GM23338 (cell line): Measurements from ENCODE around the gene TTC13. TPM values are rescaled to one million over a fixed set of nuclear protein-coding genes. Genes with fewer than 3 reads are reported as not detected.

Source experiments
- ATAC-seq: fragments of 200-7000 bp; cut with Tn5 transposase; 3 replicates; pipeline ENCODE4 v1.9.1; 2020
- DNase-seq: peaks from one replicate; pipeline ENCODE4 v3.0.0-alpha.2; 2015; ENCODE audit warnings: low spot score
- H2AFZ ChIP-seq: fragments of 200-600 bp; sonication (generic); 2 replicates; pipeline ENCODE4 v1.8.0; 2016; ENCODE audit warnings: antibody characterized with exemption, mild to moderate bottlenecking, moderate library complexity
- H3F3A ChIP-seq: fragments of 200-600 bp; sonication (generic); replicated peaks from 2 replicates; pipeline ENCODE4 v1.8.0; 2017; ENCODE audit warnings: antibody characterized with exemption, mixed run types, low read depth
- H3K27ac ChIP-seq: fragments of 200-600 bp; sonication (generic); 2 replicates; pipeline ENCODE4 v1.6.1; 2016; ENCODE audit warnings: low read depth
- H3K27me3 ChIP-seq: fragments of 200-600 bp; sonication (generic); 2 replicates; pipeline ENCODE4 v1.8.0; 2016; ENCODE audit warnings: mild to moderate bottlenecking, mixed run types, moderate library complexity; ENCODE audit not compliant: insufficient read depth
- H3K36me3 ChIP-seq: fragments of 200-600 bp; sonication (generic); 2 replicates; pipeline ENCODE4 v1.8.0; 2016; ENCODE audit warnings: mild to moderate bottlenecking; ENCODE audit not compliant: insufficient read depth
- H3K4me1 ChIP-seq: fragments of 200-600 bp; sonication (generic); 2 replicates; pipeline ENCODE4 v1.8.0; 2016; ENCODE audit warnings: mild to moderate bottlenecking, moderate library complexity; ENCODE audit not compliant: insufficient read depth
- H3K4me2 ChIP-seq: fragments of 200-600 bp; sonication (generic); 2 replicates; pipeline ENCODE4 v1.7.1; 2017; ENCODE audit warnings: mixed run types
- H3K4me3 ChIP-seq: fragments of 200-600 bp; sonication (generic); 2 replicates; pipeline ENCODE4 v1.6.1; 2016; ENCODE audit warnings: mixed run types
- H3K79me2 ChIP-seq: fragments of 200-600 bp; sonication (generic); replicated peaks from 2 replicates; pipeline ENCODE4 v1.8.0; 2017; ENCODE audit warnings: mild to moderate bottlenecking; ENCODE audit not compliant: insufficient read depth
- H3K9me2 ChIP-seq: fragments of 200-600 bp; sonication (generic); 2 replicates; pipeline ENCODE4 v1.8.0; 2017; ENCODE audit not compliant: insufficient read depth
- H4K20me1 ChIP-seq: fragments of 200-600 bp; sonication (generic); replicated peaks from 2 replicates; pipeline ENCODE4 v1.8.0; 2017; ENCODE audit warnings: mild to moderate bottlenecking; ENCODE audit not compliant: insufficient read depth
- H3K27ac Mint-ChIP-seq: 2 replicates; pipeline ENCODE4 v1.8.0; 2020; ENCODE audit warnings: inconsistent platforms, mild to moderate bottlenecking, moderate library complexity, mixed read lengths
- H3K27me3 Mint-ChIP-seq: 3 replicates; pipeline ENCODE4 v1.8.0; 2022; ENCODE audit warnings: low read depth, mild to moderate bottlenecking, moderate library complexity, mixed read lengths, inconsistent platforms; ENCODE audit not compliant: insufficient read depth, poor library complexity
- H3K36me3 Mint-ChIP-seq: 3 replicates; pipeline ENCODE4 v1.8.0; 2021; ENCODE audit warnings: low read depth, mild to moderate bottlenecking, inconsistent platforms, moderate library complexity, mixed read lengths
- H3K4me1 Mint-ChIP-seq: 3 replicates; pipeline ENCODE4 v1.8.0; 2020; ENCODE audit warnings: mild to moderate bottlenecking, inconsistent platforms, mixed read lengths
- H3K4me3 Mint-ChIP-seq: 3 replicates; pipeline ENCODE4 v1.8.0; 2021; ENCODE audit warnings: moderate library complexity, mild to moderate bottlenecking, inconsistent platforms, mixed read lengths
- H3K9me3 Mint-ChIP-seq: 3 replicates; pipeline ENCODE4 v1.8.0; 2020; ENCODE audit warnings: moderate library complexity, mild to moderate bottlenecking, inconsistent platforms, mixed read lengths
- CREB1 ChIP-seq: fragments of 250-450 bp; sonication (Bioruptor Pico); IDR thresholded peaks from 2 replicates; pipeline ENCODE4 v1.5.0; 2020; ENCODE audit warnings: low read depth, mild to moderate bottlenecking, moderate library complexity
- CTCF ChIP-seq, 2 experiments: fragments of 200-600 bp in 1 of 2; sonication (generic) in 1 of 2; conservative IDR thresholded peaks; 2 replicates each; pipeline versions ENCODE4 v1.5.1 to v1.6.1; 2016 to 2017; ENCODE audit warnings: antibody characterized with exemption in 2 of 2, low read depth in 2 of 2, mild to moderate bottlenecking in 2 of 2, moderate library complexity in 1 of 2
- EZH2 ChIP-seq: fragments of 200-600 bp; sonication (generic); IDR thresholded peaks from one replicate; pipeline ENCODE4 v1.8.0; 2017; ENCODE audit warnings: antibody characterized with exemption, mild to moderate bottlenecking, low read depth; ENCODE audit not compliant: unreplicated experiment
- EZH2phosphoT487 ChIP-seq: fragments of 200-600 bp; sonication (generic); IDR thresholded peaks from one replicate; pipeline ENCODE4 v1.8.1; 2018; ENCODE audit warnings: antibody characterized with exemption; ENCODE audit not compliant: unreplicated experiment
- JUNB ChIP-seq: IDR thresholded peaks from one replicate; pipeline ENCODE4 v1.6.1; 2016; ENCODE audit warnings: antibody characterized with exemption; ENCODE audit not compliant: unreplicated experiment
- NANOG ChIP-seq: IDR thresholded peaks from 2 replicates; pipeline ENCODE4 v1.6.1; 2016; ENCODE audit warnings: antibody characterized with exemption, borderline replicate concordance
- POLR2AphosphoS5 ChIP-seq: IDR thresholded peaks from 2 replicates; pipeline ENCODE4 v1.6.1; 2016; ENCODE audit warnings: antibody characterized with exemption, low read depth
- STAT1 ChIP-seq: IDR thresholded peaks from one replicate; pipeline ENCODE4 v1.6.1; 2016; ENCODE audit warnings: antibody characterized with exemption; ENCODE audit not compliant: unreplicated experiment
- ZNF114 ChIP-seq: fragments of 250-450 bp; sonication (Bioruptor Pico); IDR thresholded peaks from 2 replicates; pipeline ENCODE4 v1.5.0; 2020; ENCODE audit warnings: mild to moderate bottlenecking, moderate library complexity
- ZNF331 ChIP-seq: fragments of 250-450 bp; sonication (Bioruptor Pico); IDR thresholded peaks from 2 replicates; pipeline ENCODE4 v1.5.0; 2020; ENCODE audit warnings: low read depth, mild to moderate bottlenecking, moderate library complexity
- ZNF462 ChIP-seq: fragments of 250-450 bp; sonication (Bioruptor Pico); IDR thresholded peaks from 2 replicates; pipeline ENCODE4 v1.5.0; 2020; ENCODE audit warnings: mild to moderate bottlenecking, moderate library complexity
- polyA plus RNA-seq: library from polyadenylated mRNA; unstranded; fragments of >200 nt; fragmentation: Nextera tagmentation; extraction: Ambion mirVana; gene quantifications from 2 replicates; pipeline ENCODE4 v1.2.1, GENCODE V29; 2016
- total RNA-seq: library from RNA; depleted of rRNA; stranded (reverse); fragments of >200 nt; shearing (Covaris generic); gene quantifications from 2 replicates; pipeline ENCODE4 v1.2.3, GENCODE V29; 2014
- TF ChIP-seq, protein P1 (sequence below): IDR thresholded peaks from one replicate; pipeline ENCODE4 v1.6.1; 2018; ENCODE audit warnings: antibody characterized with exemption; ENCODE audit not compliant: unreplicated experiment
- TF ChIP-seq, protein P2 (sequence below): IDR thresholded peaks from 2 replicates; pipeline ENCODE4 v1.6.1; 2016; ENCODE audit warnings: antibody characterized with exemption

Gene TTC13
- total and polyA plus RNA-seq, 2 experiments from 2014 or later = 3.8 to 9.4 TPM

DNA sequence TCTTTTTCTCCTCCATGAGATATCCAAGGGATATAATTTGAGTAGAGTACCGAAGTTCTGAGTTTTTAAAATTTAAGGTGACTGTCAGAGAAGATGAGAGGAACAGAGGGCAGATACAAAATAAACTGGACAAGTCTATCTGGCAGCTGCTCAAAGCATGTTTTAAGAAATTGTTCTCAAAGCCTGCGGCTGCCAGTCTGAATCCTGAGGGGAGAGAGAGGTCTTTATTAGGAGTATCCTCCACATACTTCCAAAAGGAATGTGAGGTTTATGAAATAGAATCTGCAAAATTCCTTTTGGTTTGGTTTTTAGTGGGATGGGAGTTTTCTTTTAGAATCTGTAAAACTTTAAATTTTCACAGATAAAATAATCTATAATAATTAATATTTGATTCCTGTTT is 41.3 kb downstream of the TTC13 start:
- H3K9me3 Mint-ChIP-seq = no peaks in the 10 kb centered on the region
- Histone ChIP-seq H3K4me2 (no peak overlapping the region), H3K79me2 (no peaks in the 10 kb centered on the region), H3K4me1 (no peaks in the 10 kb centered on the region), H3K36me3 (no peaks in the 10 kb centered on the region), H2AFZ (no peak overlapping the region), H3F3A (no peaks in the 10 kb centered on the region), H3K4me3 (no peak overlapping the region), H3K9me2 (no peaks in the 10 kb centered on the region), H3K27ac (no peak overlapping the region), H3K27me3 (no peaks in the 10 kb centered on the region), H4K20me1 (peaks cover 3% of the 10 kb centered on the region)
- H3K4me1 Mint-ChIP-seq = no peaks in the 10 kb centered on the region
- no peak for DNase-seq
- peaks cover 1% of the 10 kb centered on the region for H3K27me3 Mint-ChIP-seq
- no peak overlapping the region for H3K27ac Mint-ChIP-seq
- TF ChIP-seq EZH2 (no peak), ZNF331 (CRISPR knock-in tag) (no peak), CTCF (conservative IDR thresholded peaks at IDR 0.05; ENCODE audit: low read depth in 2 of 2) (no peak), JUNB (no peak), ZNF114 (CRISPR knock-in tag) (no peak), NANOG (no peak), CREB1 (no peak), EZH2phosphoT487 (no peak), ZNF462 (CRISPR knock-in tag) (no peak), STAT1 (no peak), POLR2AphosphoS5 (no peak)
- TF ChIP-seq, protein P1, sequence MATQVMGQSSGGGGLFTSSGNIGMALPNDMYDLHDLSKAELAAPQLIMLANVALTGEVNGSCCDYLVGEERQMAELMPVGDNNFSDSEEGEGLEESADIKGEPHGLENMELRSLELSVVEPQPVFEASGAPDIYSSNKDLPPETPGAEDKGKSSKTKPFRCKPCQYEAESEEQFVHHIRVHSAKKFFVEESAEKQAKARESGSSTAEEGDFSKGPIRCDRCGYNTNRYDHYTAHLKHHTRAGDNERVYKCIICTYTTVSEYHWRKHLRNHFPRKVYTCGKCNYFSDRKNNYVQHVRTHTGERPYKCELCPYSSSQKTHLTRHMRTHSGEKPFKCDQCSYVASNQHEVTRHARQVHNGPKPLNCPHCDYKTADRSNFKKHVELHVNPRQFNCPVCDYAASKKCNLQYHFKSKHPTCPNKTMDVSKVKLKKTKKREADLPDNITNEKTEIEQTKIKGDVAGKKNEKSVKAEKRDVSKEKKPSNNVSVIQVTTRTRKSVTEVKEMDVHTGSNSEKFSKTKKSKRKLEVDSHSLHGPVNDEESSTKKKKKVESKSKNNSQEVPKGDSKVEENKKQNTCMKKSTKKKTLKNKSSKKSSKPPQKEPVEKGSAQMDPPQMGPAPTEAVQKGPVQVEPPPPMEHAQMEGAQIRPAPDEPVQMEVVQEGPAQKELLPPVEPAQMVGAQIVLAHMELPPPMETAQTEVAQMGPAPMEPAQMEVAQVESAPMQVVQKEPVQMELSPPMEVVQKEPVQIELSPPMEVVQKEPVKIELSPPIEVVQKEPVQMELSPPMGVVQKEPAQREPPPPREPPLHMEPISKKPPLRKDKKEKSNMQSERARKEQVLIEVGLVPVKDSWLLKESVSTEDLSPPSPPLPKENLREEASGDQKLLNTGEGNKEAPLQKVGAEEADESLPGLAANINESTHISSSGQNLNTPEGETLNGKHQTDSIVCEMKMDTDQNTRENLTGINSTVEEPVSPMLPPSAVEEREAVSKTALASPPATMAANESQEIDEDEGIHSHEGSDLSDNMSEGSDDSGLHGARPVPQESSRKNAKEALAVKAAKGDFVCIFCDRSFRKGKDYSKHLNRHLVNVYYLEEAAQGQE = no peak
- TF ChIP-seq, protein P2, sequence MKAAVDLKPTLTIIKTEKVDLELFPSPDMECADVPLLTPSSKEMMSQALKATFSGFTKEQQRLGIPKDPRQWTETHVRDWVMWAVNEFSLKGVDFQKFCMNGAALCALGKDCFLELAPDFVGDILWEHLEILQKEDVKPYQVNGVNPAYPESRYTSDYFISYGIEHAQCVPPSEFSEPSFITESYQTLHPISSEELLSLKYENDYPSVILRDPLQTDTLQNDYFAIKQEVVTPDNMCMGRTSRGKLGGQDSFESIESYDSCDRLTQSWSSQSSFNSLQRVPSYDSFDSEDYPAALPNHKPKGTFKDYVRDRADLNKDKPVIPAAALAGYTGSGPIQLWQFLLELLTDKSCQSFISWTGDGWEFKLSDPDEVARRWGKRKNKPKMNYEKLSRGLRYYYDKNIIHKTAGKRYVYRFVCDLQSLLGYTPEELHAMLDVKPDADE = no peak
- H3K36me3 Mint-ChIP-seq = no peaks in the 10 kb centered on the region
- no peak overlapping the region for H3K4me3 Mint-ChIP-seq
- no peak for ATAC-seq
